NOMO-1 treated with DMSO at 0.1 percent for 48 hours (cell line): ENCODE measurements around the gene ZNF512B.
"Not testable (repeated sequence)": the region's sequence is repeated elsewhere in the genome, so short reads cannot be mapped to it uniquely, and the experiment has no call there.

Source experiments
- DNase-seq: peaks from one replicate; lab custom pipeline; 2025; ENCODE audit not compliant: unreplicated experiment; lab: John Stamatoyannopoulos, UW

ZNF512B gene, protein sequence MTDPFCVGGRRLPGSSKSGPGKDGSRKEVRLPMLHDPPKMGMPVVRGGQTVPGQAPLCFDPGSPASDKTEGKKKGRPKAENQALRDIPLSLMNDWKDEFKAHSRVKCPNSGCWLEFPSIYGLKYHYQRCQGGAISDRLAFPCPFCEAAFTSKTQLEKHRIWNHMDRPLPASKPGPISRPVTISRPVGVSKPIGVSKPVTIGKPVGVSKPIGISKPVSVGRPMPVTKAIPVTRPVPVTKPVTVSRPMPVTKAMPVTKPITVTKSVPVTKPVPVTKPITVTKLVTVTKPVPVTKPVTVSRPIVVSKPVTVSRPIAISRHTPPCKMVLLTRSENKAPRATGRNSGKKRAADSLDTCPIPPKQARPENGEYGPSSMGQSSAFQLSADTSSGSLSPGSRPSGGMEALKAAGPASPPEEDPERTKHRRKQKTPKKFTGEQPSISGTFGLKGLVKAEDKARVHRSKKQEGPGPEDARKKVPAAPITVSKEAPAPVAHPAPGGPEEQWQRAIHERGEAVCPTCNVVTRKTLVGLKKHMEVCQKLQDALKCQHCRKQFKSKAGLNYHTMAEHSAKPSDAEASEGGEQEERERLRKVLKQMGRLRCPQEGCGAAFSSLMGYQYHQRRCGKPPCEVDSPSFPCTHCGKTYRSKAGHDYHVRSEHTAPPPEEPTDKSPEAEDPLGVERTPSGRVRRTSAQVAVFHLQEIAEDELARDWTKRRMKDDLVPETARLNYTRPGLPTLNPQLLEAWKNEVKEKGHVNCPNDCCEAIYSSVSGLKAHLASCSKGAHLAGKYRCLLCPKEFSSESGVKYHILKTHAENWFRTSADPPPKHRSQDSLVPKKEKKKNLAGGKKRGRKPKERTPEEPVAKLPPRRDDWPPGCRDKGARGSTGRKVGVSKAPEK

DNA sequence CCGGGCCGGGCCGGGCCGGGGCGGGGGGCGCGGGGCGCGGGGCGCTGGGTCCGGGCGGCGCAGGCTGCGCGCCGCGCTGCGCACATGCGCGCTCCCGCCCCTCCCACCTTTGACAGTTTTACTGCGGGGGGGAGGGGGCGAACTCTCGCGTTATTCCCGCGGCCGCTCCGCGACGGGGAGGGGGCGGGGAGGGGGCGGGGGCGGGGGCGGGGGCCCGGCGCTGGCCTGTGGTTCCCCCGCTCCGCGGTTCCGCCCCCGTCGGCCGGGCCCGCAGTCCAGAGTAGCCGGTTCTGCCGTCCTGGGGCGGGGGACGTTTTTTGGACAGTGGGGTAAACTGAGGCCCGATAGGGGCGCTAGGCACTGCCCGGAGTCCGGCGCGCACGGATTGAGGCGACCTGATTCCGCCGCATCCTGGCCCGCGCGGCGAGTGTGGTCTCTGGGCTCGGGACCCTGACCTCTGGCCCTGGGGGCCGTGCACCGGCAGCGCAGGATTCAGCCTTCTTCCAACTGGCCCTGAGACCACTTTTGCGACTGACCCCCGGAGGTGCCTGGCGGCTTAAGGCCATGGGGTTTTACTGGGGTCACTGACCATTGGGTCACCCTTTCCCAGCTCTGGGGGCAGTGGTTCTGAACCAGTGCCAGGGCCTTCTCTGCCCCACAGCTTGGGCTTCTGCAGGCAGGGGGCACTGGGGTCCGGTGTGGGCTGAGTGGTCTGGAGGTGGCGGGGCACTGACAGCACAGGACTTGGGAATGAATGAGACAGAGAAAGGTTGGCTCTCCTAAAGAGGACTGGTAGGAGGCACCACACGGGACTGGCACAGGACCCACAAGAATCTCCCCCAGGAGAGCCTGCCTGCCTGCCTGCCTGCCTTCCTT is at the start of gene ZNF512B:
TSS of gene ZNF512B (minus strand) at position 93 of the 876 bp plus-strand sequence. CDS start 1,980 bp downstream, outside the sequence.
- DNase-seq, result peak; percentile 10

DNA sequence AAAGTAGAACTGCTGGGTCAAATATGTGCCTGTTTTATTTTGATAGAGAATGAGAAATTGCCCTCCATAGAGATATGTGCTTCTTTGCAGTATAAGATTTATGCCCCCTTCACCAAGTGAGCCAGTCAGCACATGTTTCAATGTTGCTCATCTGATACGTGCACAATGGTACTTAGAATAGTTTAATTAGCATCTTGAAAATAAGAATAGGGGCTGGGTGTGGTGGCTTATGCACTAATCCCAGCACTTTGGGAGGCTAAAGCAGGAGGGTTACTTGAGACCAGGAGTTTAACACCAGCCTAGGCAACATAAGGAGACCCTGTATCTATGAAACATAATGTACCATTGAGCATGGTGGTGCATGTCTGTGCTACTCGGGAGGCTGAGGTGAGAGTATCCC is 45.9 kb upstream of the ZNF512B start:
- no peak for DNase-seq

- DNase-seq, result not testable (repeated sequence)
Observed at GRCh38 chr20:64012385-64013154, 42.8 kb upstream of the ZNF512B start.

DNA sequence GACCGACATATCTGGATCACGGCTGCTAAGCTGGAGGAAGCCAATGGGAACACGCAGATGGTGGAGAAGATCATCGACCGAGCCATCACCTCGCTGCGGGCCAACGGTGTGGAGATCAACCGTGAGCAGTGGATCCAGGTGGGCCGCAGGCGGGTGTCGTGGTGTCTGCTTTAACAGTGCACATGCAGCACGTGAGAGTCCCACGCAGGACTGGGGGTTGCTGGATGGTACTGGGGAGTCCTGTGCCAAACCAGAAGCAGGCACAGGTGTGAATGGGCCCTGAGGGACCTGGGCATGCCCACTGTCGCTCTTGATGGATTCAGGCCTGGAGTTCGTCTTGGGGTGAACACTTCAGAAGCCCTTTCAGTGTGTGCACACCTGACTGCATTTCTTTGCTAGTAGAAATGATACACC is 41.6 kb upstream of the ZNF512B start:
- no peak for DNase-seq

DNA sequence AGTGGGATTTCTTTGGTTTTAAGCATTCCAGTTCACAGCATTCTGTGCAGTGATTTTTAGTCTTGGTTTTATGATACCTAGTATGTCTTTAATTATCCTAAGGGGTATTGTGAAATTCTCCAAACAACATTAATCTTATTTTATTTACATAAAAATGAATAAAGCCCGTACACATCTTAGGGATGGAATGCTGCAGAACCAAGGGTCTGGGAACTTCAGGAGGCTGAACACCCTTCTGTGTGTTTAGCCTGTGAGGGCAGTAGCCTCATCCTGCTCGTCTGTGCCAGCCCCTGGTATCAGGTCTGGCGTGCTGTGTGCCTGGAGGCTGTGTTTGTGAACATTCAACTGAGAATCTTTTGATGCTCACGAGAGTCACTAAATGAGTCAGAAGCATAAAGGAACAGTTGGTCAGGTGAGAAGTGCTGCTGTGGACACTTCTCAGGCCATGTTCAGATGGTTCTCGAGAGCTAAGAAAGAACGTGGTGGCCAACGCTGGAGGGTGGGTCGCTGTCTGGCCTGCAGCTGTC is 41.0 kb upstream of the ZNF512B start:
- no peak for DNase-seq

DNA sequence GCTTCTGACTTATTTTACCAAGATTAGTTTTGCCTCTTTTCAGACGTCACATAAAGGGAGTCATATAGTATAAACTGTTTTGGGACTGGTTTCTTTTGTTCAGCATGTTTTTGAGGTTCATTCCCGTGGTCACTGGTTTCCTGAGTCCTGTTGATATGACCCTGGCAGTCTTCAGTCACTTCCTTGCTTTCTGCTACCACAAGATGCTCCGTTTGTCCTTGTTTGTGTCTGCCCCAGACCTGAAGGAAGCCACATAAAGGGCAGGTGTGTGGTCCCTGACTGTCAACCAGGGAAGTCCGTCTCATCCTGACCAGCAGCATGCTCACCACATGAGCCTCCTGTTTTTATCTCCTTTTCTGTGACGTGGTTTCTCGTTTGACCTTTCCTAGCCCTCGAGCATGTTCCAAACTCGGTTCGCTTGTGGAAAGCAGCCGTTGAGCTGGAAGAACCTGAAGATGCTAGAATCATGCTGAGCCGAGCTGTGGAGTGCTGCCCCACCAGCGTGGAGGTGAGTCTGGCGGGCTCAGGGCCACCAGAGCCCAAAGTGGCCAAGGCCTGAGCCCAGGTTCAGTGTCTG is 40.2 kb upstream of the ZNF512B start:
- DNase-seq, result no peak

DNA sequence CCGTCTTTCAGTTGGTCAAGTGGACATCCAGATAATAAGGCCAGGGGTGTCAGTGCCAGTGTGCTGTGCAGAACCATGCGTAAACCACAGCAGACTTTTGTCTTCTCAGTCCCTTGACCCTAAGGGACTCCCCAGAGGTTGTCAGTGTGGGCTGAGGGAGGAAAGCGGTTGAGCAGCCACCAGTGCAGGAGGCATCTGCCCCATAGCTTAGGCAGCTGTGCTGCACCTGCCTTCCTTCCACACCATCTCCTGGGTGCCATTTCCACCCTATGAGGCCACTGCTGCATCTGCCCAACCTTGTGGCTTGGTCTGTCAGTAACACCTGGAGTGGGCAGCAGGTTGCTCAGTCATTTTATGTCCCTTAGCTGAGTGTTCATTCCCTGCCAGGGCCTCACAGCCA is 37.2 kb upstream of the ZNF512B start:
- no peak for DNase-seq

DNA sequence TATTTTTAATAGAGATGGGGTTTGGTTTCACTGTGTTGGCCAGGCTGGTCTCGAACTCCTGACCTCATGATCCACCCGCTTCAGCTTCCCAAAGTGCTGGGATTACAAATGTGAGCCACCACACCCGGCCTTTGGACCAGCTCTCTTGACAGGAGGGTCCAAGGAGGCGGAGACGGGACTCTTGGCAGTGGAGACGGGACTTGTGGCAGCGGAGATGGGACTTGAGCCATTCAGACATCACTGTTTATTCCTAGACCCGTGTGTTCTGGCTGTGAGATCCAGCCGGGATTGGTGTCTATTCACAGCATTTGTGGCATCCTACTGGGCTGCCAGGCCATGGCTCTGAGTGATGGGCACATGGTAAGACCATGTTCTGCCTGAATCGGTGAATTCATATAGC is 36.8 kb upstream of the ZNF512B start:
- DNase-seq, result no peak

- no peak for DNase-seq
Observed at GRCh38 chr20:64005394-64005793, 35.7 kb upstream of the ZNF512B start.

DNA sequence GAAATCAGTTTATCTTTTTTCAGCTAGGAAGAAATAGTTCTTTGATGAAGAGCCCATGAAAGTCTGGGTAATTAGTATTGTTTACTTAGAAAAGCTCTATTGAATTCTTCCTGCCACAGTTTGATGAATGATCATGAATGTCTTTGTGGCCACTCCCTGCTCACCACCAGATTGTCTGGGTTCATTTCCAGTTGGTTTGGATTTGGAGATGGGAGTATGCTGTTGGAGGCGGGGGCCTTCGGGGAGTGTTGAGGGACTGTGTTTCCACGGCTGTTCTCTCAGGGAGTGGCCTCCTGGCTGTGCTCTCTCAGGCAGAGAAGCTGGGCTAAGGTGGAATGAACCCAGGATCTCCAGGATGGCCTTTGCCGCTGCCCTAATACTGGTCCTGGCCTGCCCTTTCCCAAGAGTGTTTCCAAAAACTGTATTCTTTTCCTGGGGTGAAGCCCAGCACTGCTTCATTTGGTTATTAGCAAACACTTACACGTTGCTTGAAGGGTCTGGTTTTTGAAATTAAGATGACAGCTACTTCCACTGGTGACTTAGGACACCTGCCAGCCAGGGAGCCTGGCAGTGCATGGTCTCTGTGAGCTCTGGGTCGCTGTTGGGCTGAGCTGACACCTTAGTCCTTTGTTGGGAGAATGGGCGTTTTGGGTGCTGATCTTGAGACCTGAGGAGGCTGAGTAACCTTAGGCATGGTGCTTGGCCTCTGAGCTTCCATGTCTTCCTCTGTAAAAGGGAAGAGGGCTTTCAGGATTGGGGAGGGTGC is 34.4 kb upstream of the ZNF512B start:
- no peak for DNase-seq

- no peak for DNase-seq
Observed at GRCh38 chr20:64001607-64002011, 31.9 kb upstream of the ZNF512B start.

DNA sequence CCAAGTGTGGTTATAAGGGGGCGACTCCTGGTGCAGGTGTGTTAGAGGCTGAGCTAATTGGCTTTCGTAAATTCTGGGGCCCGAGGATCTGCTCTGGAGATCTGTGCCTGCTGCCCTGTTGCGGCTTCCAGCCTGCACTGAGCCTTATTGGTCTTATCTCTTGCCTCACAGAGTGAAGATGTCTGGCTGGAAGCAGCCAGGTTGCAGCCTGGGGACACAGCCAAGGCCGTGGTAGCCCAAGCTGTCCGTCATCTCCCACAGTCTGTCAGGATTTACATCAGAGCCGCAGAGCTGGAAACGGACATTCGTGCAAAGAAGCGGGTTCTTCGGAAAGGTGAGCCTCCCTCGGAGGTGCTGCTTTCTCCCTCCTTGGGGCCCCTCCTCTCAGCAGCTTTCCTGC is 31.2 kb upstream of the ZNF512B start:
- DNase-seq, result no peak

DNA sequence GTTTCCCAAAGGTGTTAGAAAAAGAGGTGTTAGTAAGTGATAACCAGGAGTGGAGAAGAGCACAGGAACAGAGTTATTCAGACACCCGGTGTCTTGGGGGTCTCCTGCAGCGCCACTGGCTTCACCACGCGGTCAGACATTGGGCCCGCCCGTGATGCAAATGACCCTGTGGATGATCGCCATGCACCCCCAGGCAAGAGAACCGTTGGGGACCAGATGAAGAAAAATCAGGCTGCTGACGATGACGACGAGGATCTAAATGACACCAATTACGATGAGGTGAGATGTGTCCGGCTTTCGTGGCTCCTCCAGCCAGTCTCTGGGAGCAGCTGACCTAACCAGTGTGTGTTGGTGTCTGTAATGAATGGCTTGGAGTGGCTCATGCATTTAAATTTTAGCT is 13.2 kb upstream of the ZNF512B start:
- DNase-seq, result no peak

- DNase-seq, result peak; percentile 97
Observed at GRCh38 chr20:63980806-63981728, 11.3 kb upstream of the ZNF512B start, which contains the start of gene PRPF6. Gene PRPF6, plus strand, starts transcription at chr20:63981132. Its CDS starts 114 bp downstream, at chr20:63981246.

- DNase-seq, result no peak
Observed at GRCh38 chr20:63980317-63980805, 10.6 kb upstream of the ZNF512B start.

DNA sequence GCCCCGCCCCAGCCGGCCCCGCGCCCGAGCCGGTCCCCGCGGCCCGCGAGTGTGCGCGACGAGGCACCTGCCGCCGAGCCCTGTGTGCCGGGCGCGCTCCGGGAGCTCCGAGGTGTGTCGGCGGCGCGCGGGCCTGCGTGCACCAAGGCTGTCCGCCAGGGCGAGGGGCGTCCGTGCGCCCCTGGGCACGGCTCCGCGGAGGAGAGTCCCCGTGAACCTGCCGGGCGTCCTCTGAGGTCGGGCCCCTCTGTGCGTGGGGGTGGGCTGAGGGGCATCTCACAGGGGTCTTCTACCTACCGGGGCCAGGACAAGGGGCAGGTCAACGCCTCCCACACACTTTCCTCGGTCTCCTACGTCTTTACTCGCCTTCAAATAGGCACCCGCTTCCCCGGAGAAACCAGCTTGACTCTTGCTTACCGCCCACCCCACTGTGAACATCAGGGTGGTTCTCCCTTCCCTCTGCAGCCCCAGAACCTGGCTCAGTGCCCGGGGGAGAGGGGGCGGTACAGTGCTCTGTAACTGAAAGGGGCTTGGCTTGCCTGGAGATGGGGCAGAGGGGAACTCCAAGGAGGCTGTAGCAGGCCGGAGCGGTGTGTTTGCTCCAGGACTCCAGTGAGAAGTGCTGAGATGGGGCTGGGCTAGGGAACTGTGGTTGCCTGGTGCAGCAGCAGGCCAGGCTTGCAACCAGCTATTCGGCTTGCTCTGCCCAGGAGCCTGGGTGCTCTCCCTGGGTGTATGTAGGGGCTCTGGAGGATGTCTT is 10.0 kb upstream of the ZNF512B start, which contains the start of gene SAMD10:
TSS of gene SAMD10 (minus strand) at position 86 of the 760 bp plus-strand sequence. CDS start 175 bp downstream, outside the sequence.
- DNase-seq, result peak; percentile 43

DNA sequence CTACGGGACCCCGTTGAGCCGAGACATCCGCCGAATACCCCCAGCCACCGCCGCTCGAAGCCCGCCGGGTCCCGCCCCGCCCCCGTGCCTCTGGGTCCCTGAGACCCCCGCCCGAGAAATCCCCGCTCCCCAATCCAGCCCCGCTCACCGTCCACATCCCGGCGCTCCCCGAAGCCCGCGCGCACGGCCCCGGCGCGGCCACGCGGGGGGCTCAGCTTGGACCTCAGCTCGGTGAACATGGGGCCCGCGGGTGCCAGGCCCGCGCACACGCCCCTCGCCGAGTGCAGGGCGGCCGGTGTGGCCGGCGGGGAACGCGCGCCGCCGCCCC is 9.5 kb upstream of the ZNF512B start:
- DNase-seq, result no peak
